ENCODE data around the gene NFYC. TPM values are rescaled to one million over a fixed set of nuclear protein-coding genes. Genes with fewer than 3 reads are reported as not detected.
A peak's percentile ranks its signal among the peaks of the same experiment; 100 is the strongest.

The NFYC gene
- total RNA-seq, 2 experiments from 2014 or later: 85.7 to 99.2 TPM

DNA sequence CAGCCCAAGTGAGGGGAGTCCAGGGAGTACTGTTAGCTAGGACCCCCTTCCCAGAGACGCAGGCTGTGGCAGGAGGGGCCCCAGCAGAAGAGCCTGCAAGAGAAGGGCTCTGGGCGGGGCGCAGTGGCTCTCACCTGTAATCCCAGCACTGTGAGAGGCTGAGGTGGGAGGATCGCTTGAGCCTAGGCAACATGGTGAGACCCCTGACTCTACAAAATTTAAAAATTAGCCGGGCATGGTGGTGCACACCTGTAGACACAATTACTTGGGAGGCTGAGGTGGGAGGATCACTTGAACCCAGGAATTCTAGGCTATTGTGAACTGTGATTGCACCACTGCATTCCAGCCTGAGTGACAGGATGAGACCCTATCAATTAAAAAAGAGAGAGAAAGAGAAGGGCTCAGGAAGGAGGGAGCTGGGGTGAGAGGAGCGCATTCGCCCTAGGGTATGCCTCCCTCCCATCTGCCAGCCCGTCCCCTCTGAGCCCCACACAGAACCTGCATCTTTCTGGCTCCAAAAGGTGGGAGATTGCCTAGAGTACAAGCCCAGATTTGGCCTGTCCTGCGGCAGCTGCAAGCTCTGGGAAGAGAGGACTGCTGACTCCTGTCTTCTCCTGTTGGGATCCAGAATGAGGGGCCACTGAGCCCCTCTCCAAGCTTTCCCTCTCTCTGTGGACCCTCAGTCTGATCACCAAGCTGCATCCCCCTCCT lies 95.6 kb downstream of the NFYC start:
- H3K9me3 Mint-ChIP-seq: no peaks in the 10 kb centered on the region
- ChIA-PET CTCF (interaction anchor here (1.0 to 4.3 kb wide), 4 partner anchors 10 to 28 kb away, joined by 3 to 20 read pairs (median 4); no protein-coding TSS in a partner anchor), POLR2A (no interaction called here)
- H3K36me3 Mint-ChIP-seq (ENCODE audit: low read depth): no peaks in the 10 kb centered on the region
- DNase-seq: no peak
- H3K4me1 Mint-ChIP-seq: peaks cover 10% of the 10 kb centered on the region
- H3K27ac Mint-ChIP-seq: peak overlapping the region; percentile 42
- no peak overlapping the region for H3K4me3 Mint-ChIP-seq
- peaks cover 26% of the 10 kb centered on the region for H3K27me3 Mint-ChIP-seq

DNA sequence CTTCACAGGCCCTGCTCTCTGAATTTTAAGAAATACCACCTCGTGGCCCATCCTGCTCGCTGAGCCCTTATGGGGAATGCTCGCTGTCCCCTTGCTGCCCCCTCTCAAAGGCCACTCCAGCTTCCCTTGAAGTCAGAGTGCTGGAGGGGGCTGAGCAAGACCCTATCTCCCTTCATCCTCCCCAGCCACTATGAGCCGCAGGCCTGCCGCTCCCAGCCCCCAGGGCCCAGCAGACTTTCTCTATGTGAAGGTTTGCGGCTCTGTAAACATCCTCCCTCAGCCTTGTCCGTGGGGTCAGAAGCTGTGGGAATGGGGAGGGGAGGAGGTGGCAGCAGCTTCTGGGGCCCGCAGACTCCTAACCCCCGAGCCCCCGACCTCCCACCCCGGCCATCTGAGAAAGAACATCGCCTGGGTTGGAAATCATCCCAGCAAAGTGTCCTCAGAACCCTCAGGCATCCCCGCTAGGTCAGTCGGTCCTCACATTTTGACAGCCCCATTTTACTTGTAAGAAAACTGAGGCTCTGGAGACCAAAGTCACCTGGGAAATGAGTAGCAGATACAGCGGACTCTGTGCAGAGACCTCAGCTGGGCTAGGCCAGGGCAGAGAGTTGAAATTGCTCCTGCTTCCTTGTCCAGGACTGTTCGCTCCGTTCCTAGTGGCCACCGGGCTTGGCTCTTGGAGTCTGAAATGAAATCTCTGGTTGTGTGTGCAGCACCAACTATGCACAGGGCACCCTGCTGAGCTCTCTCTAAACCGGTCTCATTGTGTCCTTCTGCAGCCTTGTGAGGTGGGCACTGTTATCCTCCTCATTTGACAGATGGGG lies 96.4 kb downstream of the NFYC start:
- H3K36me3 Mint-ChIP-seq (ENCODE audit: low read depth): no peaks in the 10 kb centered on the region
- POLR2A ChIA-PET: no interaction called here
- no peaks in the 10 kb centered on the region for H3K9me3 Mint-ChIP-seq
- H3K4me1 Mint-ChIP-seq: peaks cover 10% of the 10 kb centered on the region
- H3K27me3 Mint-ChIP-seq: peaks cover 20% of the 10 kb centered on the region
- H3K27ac Mint-ChIP-seq: peak overlapping the region; percentile 42
- CTCF ChIA-PET: interaction anchor here (1.2 to 4.3 kb wide), 3 partner anchors 9 to 19 kb away, joined by 3 to 20 read pairs (median 3); no protein-coding TSS in a partner anchor
- H3K4me3 Mint-ChIP-seq: no peak overlapping the region
- DNase-seq: no peak

DNA sequence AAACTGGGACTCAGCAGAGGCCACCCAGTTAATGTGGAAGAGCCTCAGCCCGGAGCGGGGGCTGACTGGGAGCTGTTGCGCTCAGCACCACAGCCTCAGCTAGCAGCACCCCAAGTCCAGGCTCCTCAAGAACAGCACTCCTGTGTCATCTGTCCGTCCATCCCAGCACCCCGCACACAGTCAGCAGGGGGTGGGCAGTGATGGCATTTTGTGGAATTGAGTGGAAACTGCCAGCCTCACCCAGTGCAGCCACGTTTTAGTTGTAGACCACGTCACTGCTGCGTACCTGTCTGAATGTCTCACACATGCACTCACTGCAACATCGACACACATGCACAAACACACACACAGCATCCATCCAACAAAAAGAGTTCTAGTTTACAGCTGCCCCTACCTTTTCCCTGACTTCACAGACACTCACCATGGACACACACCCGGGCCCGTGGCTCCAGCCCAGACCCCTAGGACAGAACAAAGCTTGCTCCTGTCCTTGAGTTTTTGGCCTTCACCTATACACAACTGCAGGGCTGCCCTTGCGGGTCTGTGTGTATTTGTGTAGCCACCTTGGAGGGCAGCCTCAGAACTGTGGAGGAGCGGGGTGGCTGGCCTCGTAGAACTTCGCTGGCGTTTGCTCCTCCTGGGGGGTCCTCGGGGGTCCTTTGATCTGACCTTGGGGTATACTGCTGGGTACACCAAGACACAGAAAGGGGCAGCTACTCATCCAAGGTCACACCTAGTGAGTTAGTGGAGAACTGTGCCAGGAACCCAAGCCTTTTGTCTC lies 97.2 kb downstream of the NFYC start:
- Mint-ChIP-seq H3K9me3 (no peaks in the 10 kb centered on the region), H3K27me3 (peaks cover 16% of the 10 kb centered on the region), H3K4me3 (no peak overlapping the region), H3K4me1 (peaks cover 7% of the 10 kb centered on the region), H3K27ac (no peak overlapping the region), H3K36me3 (ENCODE audit: low read depth) (no peaks in the 10 kb centered on the region)
- DNase-seq: no peak
- POLR2A ChIA-PET: no interaction called here
- CTCF ChIA-PET: interaction anchor here (0.9 to 4.3 kb wide), 3 partner anchors 14 to 73 kb away, joined by 3 to 20 read pairs (median 4); no protein-coding TSS in a partner anchor

DNA sequence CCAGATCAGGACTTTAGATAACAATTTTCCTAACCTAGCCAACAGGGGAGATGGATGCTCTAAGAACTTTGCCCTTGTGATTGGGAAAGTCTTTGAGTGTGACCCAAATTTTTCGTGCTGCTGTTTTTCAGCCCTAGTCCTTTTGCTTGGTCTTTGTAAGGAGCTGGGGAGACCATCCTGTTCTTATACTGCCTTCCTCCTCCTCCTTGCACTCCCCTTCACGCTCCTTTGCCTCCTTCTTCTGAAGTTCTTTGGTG lies 97.8 kb downstream of the NFYC start:
- Mint-ChIP-seq H3K4me3 (no peak overlapping the region), H3K27me3 (peaks cover 15% of the 10 kb centered on the region), H3K4me1 (peaks cover 12% of the 10 kb centered on the region), H3K9me3 (no peaks in the 10 kb centered on the region), H3K27ac (no peak overlapping the region), H3K36me3 (ENCODE audit: low read depth) (no peaks in the 10 kb centered on the region)
- no peak for DNase-seq
- CTCF ChIA-PET: interaction anchor here (0.6 to 4.3 kb wide), 3 partner anchors 14 to 72 kb away, joined by 3 to 20 read pairs (median 4); no protein-coding TSS in a partner anchor
- POLR2A ChIA-PET: no interaction called here

DNA sequence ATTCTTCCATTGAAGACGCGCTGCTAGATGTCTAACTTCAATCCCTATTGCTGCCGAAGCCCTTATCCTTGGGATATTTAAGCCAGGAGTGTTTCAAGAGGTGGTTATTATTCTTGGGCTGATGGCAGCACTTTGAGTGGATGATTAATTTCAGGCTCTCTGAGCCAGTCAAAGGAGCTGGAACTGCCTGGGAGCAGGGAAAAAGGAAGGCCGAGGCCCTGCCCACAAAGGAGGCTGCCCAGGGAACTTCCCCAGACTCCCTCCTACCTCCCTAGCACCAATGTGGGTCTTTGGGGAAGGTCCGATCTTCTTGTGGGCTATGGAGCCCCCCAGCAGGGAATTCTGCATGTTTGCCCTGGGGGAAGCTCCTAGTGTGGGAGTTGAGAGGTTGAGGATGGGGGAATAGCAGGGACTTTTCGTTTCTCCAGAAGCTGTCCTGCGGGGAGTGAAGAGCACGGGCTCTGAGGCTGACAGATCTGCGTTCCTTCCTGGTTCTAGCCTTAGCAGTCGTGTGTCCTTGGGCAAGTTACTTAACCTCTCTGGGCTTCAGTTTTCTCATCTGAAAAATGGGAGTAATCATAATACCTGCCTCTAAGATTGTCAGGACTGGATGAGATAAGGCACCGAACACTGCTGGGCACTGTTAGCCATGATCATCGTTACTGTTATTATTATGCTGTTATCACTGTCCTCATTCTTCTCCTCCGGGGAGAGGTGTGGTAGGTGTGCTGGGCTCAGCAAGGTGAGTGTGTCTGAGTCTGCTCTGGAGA lies 98.3 kb downstream of the NFYC start:
- Mint-ChIP-seq H3K4me1 (peaks cover 13% of the 10 kb centered on the region), H3K4me3 (no peak overlapping the region), H3K27ac (no peak overlapping the region), H3K9me3 (no peaks in the 10 kb centered on the region), H3K27me3 (peaks cover 11% of the 10 kb centered on the region), H3K36me3 (ENCODE audit: low read depth) (no peaks in the 10 kb centered on the region)
- no peak for DNase-seq
- ChIA-PET CTCF (interaction anchor here (0.6 to 4.3 kb wide), 3 partner anchors 15 to 72 kb away, joined by 3 to 20 read pairs (median 4); no protein-coding TSS in a partner anchor), POLR2A (no interaction called here)

DNA sequence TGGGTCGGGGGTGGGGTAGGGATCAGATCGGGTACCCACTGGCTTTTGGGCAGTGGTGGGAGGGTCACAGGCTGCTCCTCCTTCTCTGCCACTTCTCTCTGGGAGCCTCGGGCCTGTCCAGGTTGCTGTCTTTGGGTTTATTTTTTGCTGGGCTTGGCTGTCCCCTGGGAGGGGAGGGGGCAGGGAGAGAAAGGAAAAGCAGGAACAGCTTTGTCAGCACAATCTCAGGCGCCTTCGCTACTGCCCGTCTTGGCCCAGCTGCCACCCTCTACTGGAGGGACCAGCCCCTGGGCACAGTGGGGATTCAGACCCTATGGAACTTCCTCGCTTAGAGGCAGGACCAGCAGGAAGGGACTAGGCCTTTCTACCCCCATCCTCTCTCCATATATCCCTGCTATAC lies 100.5 kb downstream of the NFYC start:
- H3K4me1 Mint-ChIP-seq: peaks cover 26% of the 10 kb centered on the region
- ChIA-PET CTCF (no interaction called here), POLR2A (no interaction called here)
- H3K4me3 Mint-ChIP-seq: no peak overlapping the region
- H3K27me3 Mint-ChIP-seq: peaks cover 1% of the 10 kb centered on the region
- no peaks in the 10 kb centered on the region for H3K9me3 Mint-ChIP-seq
- no peaks in the 10 kb centered on the region for H3K36me3 Mint-ChIP-seq (ENCODE audit: low read depth)
- H3K27ac Mint-ChIP-seq: no peak overlapping the region
- no peak for DNase-seq

DNA sequence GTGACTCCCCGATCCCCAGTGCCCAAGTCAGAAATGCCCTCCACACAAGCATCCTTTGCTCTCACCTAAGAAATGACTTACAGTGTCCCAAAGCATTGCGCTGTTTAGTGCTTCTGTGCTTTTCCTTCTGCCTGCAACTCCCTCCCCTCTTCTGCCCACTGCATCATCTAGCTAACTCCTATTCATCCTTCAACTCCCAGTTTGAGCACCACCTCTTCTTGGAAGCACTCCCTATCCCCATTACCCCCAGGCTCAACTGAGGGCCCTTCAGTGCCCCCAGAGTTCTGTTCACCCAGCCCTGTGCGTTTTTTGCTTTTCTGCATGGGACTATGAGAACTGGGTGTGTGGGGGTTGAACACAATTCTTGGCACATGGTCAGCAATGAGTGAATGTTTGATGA lies 102.1 kb downstream of the NFYC start:
- H3K4me3 Mint-ChIP-seq: no peak overlapping the region
- CTCF ChIA-PET: interaction anchor here (0.8 to 1.5 kb wide), 2 partner anchors 15 to 19 kb away, joined by 3 to 4 read pairs; no protein-coding TSS in a partner anchor

DNA sequence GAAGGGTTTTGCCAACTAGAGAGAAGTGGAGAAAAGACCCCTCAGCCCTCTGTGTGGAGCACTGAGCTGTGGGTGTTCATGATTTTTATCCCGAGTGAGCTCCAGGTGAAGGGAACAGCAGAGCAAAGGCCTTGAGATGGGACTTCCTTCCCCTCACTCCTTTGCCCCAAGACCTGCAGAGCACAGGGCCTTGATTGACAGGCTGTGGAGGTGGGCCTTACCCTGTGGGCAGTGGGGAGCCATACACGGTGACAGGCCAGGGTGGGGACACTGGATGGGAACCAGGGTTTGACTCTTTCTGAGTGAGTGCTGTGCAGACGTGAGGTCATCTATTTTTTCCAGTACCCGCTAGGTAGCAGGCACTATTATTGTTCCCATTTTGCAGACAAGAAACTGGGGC lies 102.5 kb downstream of the NFYC start:
- Mint-ChIP-seq H3K36me3 (ENCODE audit: low read depth) (no peaks in the 10 kb centered on the region), H3K4me3 (no peak overlapping the region), H3K9me3 (no peaks in the 10 kb centered on the region), H3K27ac (peak overlapping the region; percentile 77), H3K27me3 (peaks cover 1% of the 10 kb centered on the region), H3K4me1 (peaks cover 34% of the 10 kb centered on the region)
- no peak for DNase-seq
- POLR2A ChIA-PET: no interaction called here
- CTCF ChIA-PET: interaction anchor here (0.8 to 1.5 kb wide), 3 partner anchors 12 to 19 kb away, joined by 3 to 4 read pairs (median 3); no protein-coding TSS in a partner anchor

More for the DNA sequence above, 102.1 kb downstream of the NFYC start:
- no peak for DNase-seq
- Mint-ChIP-seq H3K27ac (peak overlapping the region; percentile 62), H3K36me3 (ENCODE audit: low read depth) (no peaks in the 10 kb centered on the region), H3K27me3 (peaks cover 1% of the 10 kb centered on the region), H3K9me3 (no peaks in the 10 kb centered on the region), H3K4me1 (peaks cover 34% of the 10 kb centered on the region)
- POLR2A ChIA-PET: no interaction called here

DNA sequence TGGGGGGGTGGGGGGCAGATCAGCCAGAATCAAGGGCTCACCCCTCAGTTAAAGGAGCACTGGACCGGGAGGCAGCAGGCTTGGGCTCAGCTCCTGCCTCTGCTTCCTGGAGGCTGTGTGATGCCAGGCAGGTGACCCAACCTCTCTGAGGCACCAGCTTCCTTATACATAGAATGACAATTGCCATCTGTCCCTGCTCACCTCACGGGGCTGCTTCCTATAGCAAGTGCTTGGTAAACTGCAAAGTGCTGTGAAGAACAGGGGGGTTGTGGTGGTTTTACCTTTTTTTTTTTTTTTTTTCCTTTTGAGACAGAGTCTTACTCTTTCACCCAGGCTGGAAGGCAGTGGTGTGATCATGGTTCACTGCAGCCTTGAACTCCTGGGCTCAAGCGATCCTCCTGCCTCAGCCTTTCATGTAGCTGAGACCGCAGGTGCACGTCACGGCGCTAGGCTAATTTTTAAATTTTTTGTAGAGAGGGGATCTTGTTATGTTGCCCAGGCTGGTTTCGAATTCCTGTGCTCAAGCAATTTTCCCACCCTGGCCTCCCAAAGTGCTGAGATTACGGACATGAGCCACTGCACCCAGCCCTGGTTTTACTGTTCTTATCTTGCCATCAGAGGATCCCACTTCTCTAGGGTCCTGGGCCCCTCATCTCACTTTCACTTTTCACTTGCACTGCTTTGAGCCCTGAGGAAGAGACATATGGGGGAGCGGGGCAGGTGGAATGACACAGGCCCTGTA lies 103.6 kb downstream of the NFYC start:
- H3K27me3 Mint-ChIP-seq: no peaks in the 10 kb centered on the region
- ChIA-PET CTCF (interaction anchor here (0.7 to 1.9 kb wide), 7 partner anchors 10 to 23 kb away, joined by 3 to 5 read pairs (median 4); no protein-coding TSS in a partner anchor), POLR2A (interaction anchor here (0.7 kb wide), 1 partner anchor 262 kb away, joined by 4 read pairs; no protein-coding TSS in a partner anchor)
- peak overlapping the region; percentile 86 for H3K27ac Mint-ChIP-seq
- H3K4me3 Mint-ChIP-seq: peak overlapping the region; percentile 1
- peaks cover 34% of the 10 kb centered on the region for H3K4me1 Mint-ChIP-seq
- DNase-seq: peak; percentile 30
- H3K9me3 Mint-ChIP-seq: no peaks in the 10 kb centered on the region
- H3K36me3 Mint-ChIP-seq (ENCODE audit: low read depth): no peaks in the 10 kb centered on the region

DNA sequence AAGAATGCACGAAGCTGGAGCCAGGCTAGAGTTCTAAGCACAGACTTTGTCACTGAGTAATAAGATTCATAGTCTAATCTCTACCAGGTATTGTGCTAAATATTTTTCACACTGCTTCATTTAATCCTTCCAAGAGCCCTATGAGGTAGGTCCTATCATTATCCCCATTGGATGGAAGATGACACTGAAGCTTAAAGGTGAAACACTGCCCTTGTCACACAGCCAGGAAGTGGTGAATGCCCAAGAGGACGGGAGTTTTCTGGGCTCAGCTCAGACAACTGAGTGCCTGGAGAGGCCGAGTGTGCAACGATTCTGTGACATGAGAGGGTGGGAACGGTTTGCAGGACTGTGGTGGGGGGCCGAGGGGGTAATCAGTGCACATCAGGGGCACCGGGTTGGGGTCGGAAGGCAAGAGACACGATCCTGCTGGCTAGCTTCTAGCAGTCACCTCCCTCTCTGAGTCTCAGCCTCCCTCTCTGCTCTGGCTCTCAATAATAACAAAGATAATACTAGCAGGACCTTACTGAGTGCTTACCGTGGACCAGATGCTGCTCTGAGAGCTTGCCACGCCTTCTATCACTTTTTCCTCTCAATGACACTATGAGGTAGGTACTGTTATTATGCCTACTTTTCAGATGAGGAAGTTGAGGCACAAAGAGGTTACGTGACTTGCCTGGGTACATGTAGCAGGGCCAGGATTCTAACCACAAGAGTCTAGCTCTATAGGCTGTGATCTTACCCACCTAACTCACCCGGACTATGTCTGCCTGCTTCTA lies 104.5 kb downstream of the NFYC start:
- ChIA-PET CTCF (interaction anchor here (0.5 to 1.9 kb wide), 6 partner anchors 9 to 396 kb away, joined by 4 to 6 read pairs (median 5); no protein-coding TSS in a partner anchor), POLR2A (interaction anchor here (0.7 kb wide), 1 partner anchor 263 kb away, joined by 4 read pairs; no protein-coding TSS in a partner anchor)
- Mint-ChIP-seq H3K4me3 (peak overlapping the region; percentile 1), H3K4me1 (peaks cover 38% of the 10 kb centered on the region), H3K36me3 (ENCODE audit: low read depth) (no peaks in the 10 kb centered on the region), H3K27me3 (no peaks in the 10 kb centered on the region), H3K9me3 (no peaks in the 10 kb centered on the region), H3K27ac (peak overlapping the region; percentile 86)
- DNase-seq: peak; percentile 29
